Measurements from ENCODE around the gene SAP30. TPM values are rescaled to one million over a fixed set of nuclear protein-coding genes. Genes with fewer than 3 reads are reported as not detected.

Gene SAP30
- total RNA-seq, 4 donors from 2014 or later, result 36.5 to 53.4 (median 41.9) TPM

DNA sequence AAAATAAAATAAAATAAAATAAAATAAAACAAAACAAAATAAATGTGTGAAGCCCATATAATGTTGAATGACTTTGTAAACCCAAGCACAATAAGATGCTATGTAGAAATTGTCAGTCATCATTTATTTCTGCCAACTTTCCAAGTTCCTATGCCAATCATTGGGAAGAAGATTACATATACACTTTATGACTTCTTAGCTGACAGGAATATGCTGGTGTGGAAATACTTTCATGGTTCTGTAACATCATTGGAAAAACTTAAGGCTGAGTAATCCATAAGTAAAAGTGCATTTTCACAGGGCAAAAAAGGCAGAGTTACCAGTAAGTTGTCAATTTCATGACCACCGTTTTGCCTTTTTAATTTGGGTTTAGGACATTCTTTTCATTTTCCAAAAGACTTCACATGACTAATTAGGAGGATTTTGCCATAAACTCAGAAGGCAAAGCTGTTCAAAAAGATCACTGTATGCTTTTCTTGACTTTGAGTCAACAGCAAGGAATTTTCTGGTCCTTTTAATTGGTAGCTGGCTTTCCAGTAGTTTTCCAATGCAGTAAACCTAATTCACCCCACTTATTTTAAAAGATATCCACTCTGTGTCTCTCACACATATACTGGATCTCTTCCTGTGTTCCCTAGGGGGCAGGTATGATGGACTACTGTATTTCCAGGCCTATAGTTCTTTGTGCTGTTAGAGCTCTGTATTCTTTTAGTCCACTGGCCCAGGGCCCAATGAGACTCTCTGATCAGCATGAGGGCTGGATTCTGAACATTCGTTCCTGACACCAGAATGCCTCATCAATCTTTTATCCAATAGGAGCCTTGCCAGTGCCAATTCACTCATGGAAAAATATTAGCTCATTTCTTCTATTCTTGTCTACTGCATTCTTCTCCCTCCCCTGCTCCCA lies 54.4 kb downstream of the SAP30 start:
- Histone ChIP-seq H3K4me3 (no peak overlapping the region), H3K4me1 (peaks cover 0 to 15% (median 4%) of the 10 kb centered on the region in 3 donors), H3K9me3 (no peaks in the 10 kb centered on the region), H3K36me3 (no peaks in the 10 kb centered on the region), H3K27ac (peak overlapping the region in 3 of 4 donors; percentile 12 to 76 (median 71)), H3K27me3 (no peaks in the 10 kb centered on the region)
- TF ChIP-seq, protein P1, sequence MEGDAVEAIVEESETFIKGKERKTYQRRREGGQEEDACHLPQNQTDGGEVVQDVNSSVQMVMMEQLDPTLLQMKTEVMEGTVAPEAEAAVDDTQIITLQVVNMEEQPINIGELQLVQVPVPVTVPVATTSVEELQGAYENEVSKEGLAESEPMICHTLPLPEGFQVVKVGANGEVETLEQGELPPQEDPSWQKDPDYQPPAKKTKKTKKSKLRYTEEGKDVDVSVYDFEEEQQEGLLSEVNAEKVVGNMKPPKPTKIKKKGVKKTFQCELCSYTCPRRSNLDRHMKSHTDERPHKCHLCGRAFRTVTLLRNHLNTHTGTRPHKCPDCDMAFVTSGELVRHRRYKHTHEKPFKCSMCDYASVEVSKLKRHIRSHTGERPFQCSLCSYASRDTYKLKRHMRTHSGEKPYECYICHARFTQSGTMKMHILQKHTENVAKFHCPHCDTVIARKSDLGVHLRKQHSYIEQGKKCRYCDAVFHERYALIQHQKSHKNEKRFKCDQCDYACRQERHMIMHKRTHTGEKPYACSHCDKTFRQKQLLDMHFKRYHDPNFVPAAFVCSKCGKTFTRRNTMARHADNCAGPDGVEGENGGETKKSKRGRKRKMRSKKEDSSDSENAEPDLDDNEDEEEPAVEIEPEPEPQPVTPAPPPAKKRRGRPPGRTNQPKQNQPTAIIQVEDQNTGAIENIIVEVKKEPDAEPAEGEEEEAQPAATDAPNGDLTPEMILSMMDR (IDR thresholded peaks at IDR 0.05), result no peak
- TF ChIP-seq EP300 (IDR thresholded peaks at IDR 0.05) (no peak), POLR2AphosphoS5 (IDR thresholded peaks at IDR 0.05) (no peak), POLR2A (IDR thresholded peaks at IDR 0.05) (no peak)
- 30 to 67% methylated on average over 1 to 2 of the region's 2 CpGs for WGBS, 2 donors (ENCODE audit: low coverage in 1 of 2)
- ATAC-seq, result peak; percentile 57

DNA sequence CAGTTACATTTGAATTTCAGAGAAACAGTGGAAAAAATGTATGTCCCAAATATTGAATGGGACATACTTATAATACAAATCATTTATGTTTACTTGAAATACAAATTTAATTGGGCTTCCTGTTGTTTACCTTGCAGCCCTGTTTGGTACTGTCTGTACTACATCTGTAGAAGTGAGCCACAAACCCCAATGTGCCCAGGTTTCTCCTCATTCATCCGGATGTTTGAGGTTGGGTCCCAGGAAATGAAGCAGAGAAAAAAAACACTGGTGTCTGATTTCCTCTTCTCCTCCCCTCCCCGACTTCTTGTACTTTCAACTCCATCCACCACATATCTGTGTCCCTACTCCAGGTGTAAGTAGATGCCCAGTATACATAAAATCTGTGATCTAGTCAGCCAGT lies 55.3 kb downstream of the SAP30 start:
- peaks cover 0 to 10% (median 4%) of the 10 kb centered on the region in 3 donors for H3K4me1 ChIP-seq
- no peaks in the 10 kb centered on the region for H3K36me3 ChIP-seq
- ATAC-seq, result no peak
- no peaks in the 10 kb centered on the region for H3K27me3 ChIP-seq
- no peaks in the 10 kb centered on the region for H3K9me3 ChIP-seq
- no peak overlapping the region for H3K4me3 ChIP-seq
- 78% methylated on average over 2 of the region's 2 CpGs; no CpG with 5 or more reads in 1 of the 2 donors for whole genome bisulfite sequencing, 2 donors (ENCODE audit: low coverage in 1 of 2)
- TF ChIP-seq, protein P1 (IDR thresholded peaks at IDR 0.05), result no peak
- TF ChIP-seq POLR2AphosphoS5 (IDR thresholded peaks at IDR 0.05) (no peak), EP300 (IDR thresholded peaks at IDR 0.05) (no peak), POLR2A (IDR thresholded peaks at IDR 0.05) (no peak)
- peak overlapping the region in 2 of 4 donors; percentile 71 to 76 for H3K27ac ChIP-seq

Other genes with a start within 250 kb of the SAP30 start
- 10 to 100 TPM; 13.7 to 30.3 (median 17.5) TPM for gene GALNT7, start 202.1 kb upstream of the SAP30 start, total RNA-seq
- 10 to 100 TPM; 32.0 to 63.3 (median 47.5) TPM for gene HMGB2, start 36.6 kb upstream of the SAP30 start, total RNA-seq
- 1 to 10 TPM; 1.1 to 2.7 (median 1.8) TPM for gene SCRG1, start 28.2 kb downstream of the SAP30 start, total RNA-seq
- gene HAND2, start 159.3 kb downstream of the SAP30 start, total RNA-seq, result 100 to 1,000 TPM in 3 of 4 donors, 10 to 100 TPM in 1; 73.0 to 138 (median 128) TPM

Data from gastroesophageal sphincter (tissue), 4 donors.